HG03432 (cell line): ENCODE data around the gene SKI.

Source experiments
- ATAC-seq: cut with Tn5 transposase; IDR thresholded peaks from one replicate; pipeline ENCODE4 v1.9.1; 2021; ENCODE audit warnings: mild to moderate bottlenecking, moderate library complexity; ENCODE audit not compliant: unreplicated experiment

SKI gene

DNA sequence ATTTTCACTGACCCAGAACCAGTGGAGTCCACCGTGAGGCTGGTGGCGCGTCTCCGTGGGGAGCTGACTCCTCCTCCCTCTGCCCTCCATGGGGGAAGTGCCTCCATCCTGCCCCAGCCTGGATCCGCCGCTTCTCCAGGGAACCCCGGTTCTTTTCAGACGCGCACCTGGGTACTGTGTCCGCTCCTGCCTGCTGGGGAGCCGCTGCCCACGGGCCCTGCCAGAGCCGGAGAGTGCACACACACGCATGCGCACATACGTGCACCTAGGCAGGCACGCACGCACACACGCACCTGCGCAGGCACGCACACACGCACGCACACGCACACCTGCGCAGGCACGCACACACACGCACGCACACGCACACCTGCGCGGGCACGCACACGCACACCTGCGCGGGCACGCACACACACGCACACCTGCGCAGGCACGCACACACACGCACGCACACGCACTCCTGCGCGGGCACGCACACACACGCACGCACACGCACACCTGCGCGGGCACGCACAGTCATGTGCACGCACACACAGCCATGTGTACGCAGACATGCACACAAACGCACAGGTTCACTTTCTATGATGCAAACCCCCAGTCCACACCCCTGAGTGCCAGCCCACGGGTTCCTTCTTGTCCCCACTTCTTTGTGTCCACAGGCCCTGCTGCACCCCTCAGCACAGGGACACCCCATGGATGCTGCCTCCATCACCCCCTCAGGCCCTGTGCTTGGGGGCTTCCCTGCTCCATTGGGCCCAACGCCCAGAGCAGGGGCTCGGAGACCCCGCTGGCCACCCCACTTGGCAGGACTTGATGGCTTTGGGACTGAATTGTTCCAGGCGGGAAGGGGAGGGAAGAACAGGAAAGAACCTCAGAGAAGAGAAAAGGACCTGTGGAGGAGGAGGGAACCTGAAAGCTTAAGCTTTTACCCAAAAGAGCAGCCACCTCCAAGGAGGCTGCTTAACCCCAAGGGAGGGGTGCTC lies 120.5 kb downstream of the SKI start:
- no peak for ATAC-seq

DNA sequence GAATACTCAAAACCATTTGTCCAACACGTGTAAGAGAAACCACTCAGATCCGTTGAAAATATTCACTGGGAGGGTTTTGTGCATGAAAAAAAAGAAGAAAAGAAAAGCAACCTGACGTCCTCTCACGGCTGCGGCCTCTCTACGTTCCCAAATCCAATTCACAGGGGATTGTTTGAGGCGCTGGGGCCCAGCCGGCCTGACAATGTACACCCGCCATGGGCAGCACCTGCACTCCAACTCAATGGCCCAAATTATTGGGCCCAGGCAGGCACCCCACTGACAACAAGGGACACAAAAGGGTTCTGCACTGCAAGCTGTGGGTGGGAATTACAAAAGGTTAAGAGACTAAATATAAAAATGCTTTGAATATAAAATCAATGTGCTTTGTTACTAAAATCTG lies 121.7 kb downstream of the SKI start:
- no peak for ATAC-seq

- no peak for ATAC-seq
Observed at GRCh38 chr1:2350501-2350900, 122.4 kb downstream of the SKI start.

GRCh38 chr1:2350911-2351655 lies 123.0 kb downstream of the SKI start:
- ATAC-seq, result no peak

DNA sequence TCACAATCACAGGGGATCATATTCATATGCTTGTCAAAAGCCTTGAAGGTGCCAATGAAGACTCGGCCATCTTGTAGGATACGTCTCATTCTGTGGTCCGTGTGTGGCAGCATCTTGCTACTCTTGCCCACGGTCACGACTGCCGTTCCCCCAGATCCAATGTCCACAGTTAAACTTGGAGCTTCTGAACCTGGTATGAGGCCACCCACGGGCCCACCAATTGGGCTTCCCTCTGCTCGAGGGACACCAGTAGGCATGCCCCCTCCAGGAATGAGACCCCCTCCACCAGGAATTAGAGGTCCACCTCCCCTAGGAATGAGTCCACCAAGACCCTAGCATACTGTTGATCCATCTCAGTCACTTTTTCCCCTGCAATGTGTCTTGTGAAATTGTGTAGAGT lies 123.6 kb downstream of the SKI start:
- ATAC-seq, result no peak

- ATAC-seq, result no peak
Observed at GRCh38 chr1:2352341-2352896, 124.3 kb downstream of the SKI start.

GRCh38 chr1:2352897-2353550 lies 124.9 kb downstream of the SKI start:
- no peak for ATAC-seq

DNA sequence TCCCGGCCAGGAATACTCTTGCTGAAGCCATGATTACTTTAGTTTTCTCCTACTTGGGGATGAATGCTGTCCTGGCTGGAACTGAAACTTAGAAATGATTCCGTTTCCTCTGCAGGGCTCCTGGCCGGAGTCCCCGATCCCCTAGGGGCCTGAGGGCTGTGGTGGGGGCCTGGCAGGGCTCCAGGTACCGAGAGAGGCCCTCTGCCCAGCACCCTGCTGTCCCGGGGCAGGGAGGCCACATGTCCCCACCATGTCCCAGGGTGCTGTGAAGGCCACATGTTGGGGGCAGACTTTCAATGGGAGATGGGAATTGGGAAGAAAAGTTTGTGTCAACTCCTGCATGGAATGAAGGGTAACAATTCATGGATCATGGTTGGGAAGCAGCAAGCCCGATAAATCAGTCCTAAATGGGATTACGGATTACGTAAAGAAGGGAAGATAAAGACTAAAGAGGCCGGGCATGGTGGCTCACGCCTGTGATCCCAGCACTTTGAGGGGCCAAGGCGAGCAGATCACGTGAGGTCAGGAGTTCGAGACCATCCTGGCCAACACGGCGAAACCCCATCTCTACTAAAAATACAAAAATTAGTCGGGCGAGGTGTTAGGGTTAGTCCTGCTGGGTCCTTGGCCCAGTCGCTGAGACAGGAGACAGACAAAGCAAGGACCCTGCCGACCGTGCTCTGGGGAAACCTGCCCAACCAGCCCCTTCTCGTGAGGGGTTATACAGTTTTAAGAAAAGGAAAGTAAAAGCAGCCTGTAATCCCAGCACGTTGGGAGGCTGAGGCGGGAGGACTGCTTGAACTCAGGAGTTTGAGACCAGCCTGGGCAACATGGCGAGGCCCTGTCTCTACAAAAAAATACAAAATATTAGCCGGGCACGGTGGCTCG lies 125.7 kb downstream of the SKI start:
- ATAC-seq, result no peak

DNA sequence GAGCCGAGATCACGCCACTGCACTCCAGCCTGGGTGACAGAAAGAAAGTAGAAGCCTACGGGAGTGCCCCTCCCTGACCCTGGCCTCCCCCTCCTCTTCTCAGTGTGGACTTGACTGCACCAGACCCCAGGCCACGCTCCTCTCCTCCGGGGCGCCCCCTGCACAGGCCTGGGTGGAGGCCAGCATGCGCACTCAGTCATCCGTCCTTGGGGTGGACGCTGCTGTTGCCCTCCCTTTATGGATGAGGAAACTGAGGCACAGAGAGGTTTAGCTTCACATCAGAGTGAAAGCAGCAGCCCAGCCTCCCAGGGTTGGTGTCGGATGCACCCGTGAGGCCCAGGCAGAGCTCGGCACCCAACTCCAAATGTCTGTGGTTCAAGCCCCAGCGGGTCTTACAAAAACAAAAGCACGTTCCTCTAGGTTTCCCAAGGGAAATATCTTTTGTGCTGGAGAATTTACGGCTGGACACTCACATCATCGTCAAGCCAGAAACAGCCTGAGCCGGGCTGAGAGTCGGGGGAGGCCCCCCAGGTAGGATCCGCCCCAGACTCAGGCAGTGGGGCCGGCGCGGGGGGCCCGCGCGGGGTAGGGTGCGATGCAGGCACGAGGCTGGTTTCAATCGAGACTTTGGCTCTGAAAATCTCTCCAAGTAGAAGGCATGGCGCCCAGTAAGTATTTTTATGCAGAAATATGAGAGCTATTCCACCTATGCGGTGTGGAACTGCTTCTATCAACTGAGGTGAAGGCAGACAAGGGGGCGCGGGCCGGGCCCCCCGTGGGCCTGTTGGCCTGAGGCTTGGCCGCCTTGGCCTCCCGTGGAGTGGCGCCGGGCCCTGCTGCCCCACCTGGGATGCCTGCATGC lies 126.6 kb downstream of the SKI start:
- no peak for ATAC-seq

DNA sequence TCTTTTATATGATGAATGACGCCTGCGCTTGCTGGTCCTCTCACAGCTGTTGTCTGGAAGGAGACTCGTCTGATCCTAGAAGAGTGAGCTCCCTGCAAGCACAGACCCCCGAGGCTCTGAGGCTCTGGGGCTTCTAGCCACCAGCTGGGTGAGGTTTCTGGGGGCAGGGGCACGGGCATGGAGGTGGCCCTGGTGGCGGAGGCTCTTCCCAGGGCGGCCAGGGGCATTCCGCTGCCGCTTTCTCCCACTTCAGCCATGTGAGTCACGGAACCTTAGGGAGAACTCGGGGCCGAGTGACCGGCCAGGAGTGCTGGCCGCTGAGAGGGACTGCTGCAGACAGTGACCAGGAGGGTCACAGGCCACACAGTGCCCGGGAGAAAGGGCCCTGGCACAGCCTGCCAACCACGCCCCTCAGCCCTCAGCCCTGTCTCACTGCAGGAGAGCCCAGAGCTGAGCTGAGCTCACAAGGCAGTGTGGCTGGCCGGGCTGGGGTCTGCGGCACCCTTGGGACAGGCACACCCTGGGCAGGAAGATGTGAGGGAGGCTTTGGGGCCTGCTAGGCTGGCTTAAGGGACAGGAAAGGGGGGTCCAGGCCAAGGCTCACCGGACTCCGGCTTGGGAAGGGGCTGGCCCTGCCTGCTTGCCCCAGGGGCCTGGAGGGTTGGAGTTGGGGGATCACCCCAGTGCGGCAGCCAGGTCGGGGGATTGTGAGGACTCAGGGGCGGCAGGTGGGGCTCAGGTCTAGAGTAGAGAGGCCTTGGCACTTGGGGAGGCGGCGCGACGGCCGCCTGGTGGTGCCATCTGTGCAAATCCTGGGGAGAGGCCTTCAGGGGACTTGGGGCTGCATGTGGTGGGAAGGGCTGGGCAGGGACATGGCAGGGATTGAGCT lies 127.5 kb downstream of the SKI start:
- ATAC-seq, result no peak

DNA sequence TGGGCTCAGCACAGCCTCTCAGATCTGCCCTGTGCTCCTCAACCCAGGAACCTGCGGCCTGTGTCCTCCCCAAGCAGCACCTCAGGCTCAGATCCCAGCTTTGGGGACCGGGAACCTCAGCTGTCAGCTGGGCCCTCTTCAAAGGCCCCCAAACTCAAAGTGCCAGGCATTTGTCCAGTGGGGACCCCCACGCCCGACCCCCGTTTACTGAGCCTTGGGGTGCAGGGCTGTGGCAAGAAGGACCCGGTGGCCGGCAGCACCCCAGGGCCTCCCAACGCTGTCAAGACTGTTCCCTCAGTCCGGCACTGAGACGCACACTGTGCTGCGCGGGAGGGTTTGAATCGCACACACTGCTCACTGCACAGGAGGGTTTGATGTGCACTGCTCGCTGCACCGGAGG lies 128.3 kb downstream of the SKI start:
- no peak for ATAC-seq

- no peak for ATAC-seq
Observed at GRCh38 chr1:2356911-2357845, 129.1 kb downstream of the SKI start.

GRCh38 chr1:2358072-2358471 lies 130.0 kb downstream of the SKI start:
- ATAC-seq, result no peak

GRCh38 chr1:2358651-2359640 lies 130.8 kb downstream of the SKI start:
- ATAC-seq, result no peak
